Panc1 (cell line): ENCODE results near the gene RASAL1. TPM values are rescaled to one million over a fixed set of nuclear protein-coding genes. Genes with fewer than 3 reads are reported as not detected.

Experiments
- ATAC-seq: fragments of 200-7000 bp; cut with Tn5 transposase; 2 replicates; pipeline ENCODE4 v1.9.1; 2020; ENCODE audit warnings: mild to moderate bottlenecking, moderate library complexity
- BruUV-seq: library from RNA; stranded (reverse); fragments of 400-500 nt; replicated peaks from 2 replicates; lab custom pipeline; 2021; lab: Mats Ljungman, UMichigan
- CTCF ChIA-PET: fragments of 300-600 bp; sonication (Branson Sonifier 250); formaldehyde crosslinking; loops from one replicate; lab custom pipeline; 2022; ENCODE audit warnings: antibody characterized with exemption; lab: Charles Lee
- POLR2A ChIA-PET: fragments of 300-600 bp; sonication (Branson Sonifier 250); formaldehyde crosslinking; loops from one replicate; lab custom pipeline; 2022; ENCODE audit warnings: antibody characterized with exemption; lab: Charles Lee
- DNase-seq: peaks from one replicate; pipeline ENCODE4 v3.0.0-alpha.2; 2010; ENCODE audit warnings: low read depth, low spot score
- H3K27ac ChIP-seq: 2 replicates; pipeline ENCODE4 v1.5.1; 2011; ENCODE audit warnings: mild to moderate bottlenecking, low read length, inconsistent platforms
- H3K27me3 ChIP-seq: fragments of 200-500 bp; sonication (Bioruptor generic); 2 replicates; pipeline ENCODE4 v1.6.0; 2014; ENCODE audit warnings: low read length, inconsistent platforms; ENCODE audit not compliant: control insufficient read depth, insufficient read depth
- H3K36me3 ChIP-seq: fragments of 200-500 bp; sonication (Bioruptor generic); 2 replicates; pipeline ENCODE4 v1.5.1; 2014; ENCODE audit warnings: inconsistent platforms, mild to moderate bottlenecking, low read length, moderate library complexity; ENCODE audit not compliant: control insufficient read depth, insufficient read depth
- H3K4me1 ChIP-seq: 2 replicates; pipeline ENCODE4 v1.5.1; 2011; ENCODE audit warnings: inconsistent platforms, mild to moderate bottlenecking, low read length, moderate library complexity; ENCODE audit not compliant: control insufficient read depth, insufficient read depth
- H3K4me3 ChIP-seq, 2 experiments: 2 replicates each; pipeline ENCODE4 v1.5.1; 2011 to 2012; ENCODE audit warnings: low read depth in 2 of 2, low read length in 2 of 2, mild to moderate bottlenecking in 2 of 2, inconsistent platforms in 1 of 2, moderate library complexity in 1 of 2
- H3K9me3 ChIP-seq: fragments of 200-500 bp; sonication (Bioruptor generic); 2 replicates; pipeline ENCODE4 v1.5.1; 2014; ENCODE audit warnings: low read depth, mild to moderate bottlenecking, inconsistent platforms, low read length, moderate library complexity; ENCODE audit not compliant: control insufficient read depth, insufficient read depth
- CTCF ChIP-seq: fragments of 450-650 bp; IDR thresholded peaks from 2 replicates; pipeline ENCODE4 v1.5.1; 2017; ENCODE audit warnings: mild to moderate bottlenecking
- POLR2AphosphoS5 ChIP-seq: IDR thresholded peaks from 2 replicates; pipeline ENCODE4 v1.6.1; 2012; ENCODE audit warnings: mild to moderate bottlenecking, low read depth, low read length, moderate library complexity
- REST ChIP-seq, 2 experiments: IDR thresholded peaks; 2 replicates each; pipeline ENCODE4 v1.6.1; 2011 to 2012; ENCODE audit warnings: low read depth in 2 of 2, control low read depth in 1 of 2, low read length in 1 of 2, mild to moderate bottlenecking in 1 of 2, moderate library complexity in 1 of 2; ENCODE audit not compliant: insufficient read depth in 1 of 2
- SIN3A ChIP-seq: IDR thresholded peaks from 2 replicates; pipeline ENCODE4 v1.6.1; 2012; ENCODE audit warnings: low read depth, mild to moderate bottlenecking, low read length, moderate library complexity, borderline replicate concordance; ENCODE audit not compliant: insufficient read depth
- TCF7L2 ChIP-seq: IDR thresholded peaks from 2 replicates; pipeline ENCODE4 v1.6.1; 2011; ENCODE audit warnings: mild to moderate bottlenecking, low read depth, low read length, inconsistent platforms
- in situ Hi-C: cut with HindIII; loops from 2 replicates; pipeline ENCODE4 v1.10.0; 2016; ENCODE audit warnings: low sequenced_read_pairs, low pct_unique_long_range_greater_than_20kb
- intact Hi-C: fragments of 100-400 bp; cut with micrococcal nuclease; formaldehyde crosslinking; loops from one replicate; pipeline ENCODE4 v1.10.0; 2022; ENCODE audit not compliant: unreplicated experiment
- total RNA-seq: library from RNA; stranded (reverse); gene quantifications from one replicate; pipeline ENCODE4 v1.2.1, GENCODE V29; 2021; ENCODE audit not compliant: unreplicated experiment

RASAL1 gene
- total RNA-seq, 1 experiment from 2014 or later: 0.28 TPM

GRCh38 chr12:113167868-113168267, 32.3 kb upstream of the RASAL1 start:
- BruUV-seq: no TSS peak
- H3K36me3 ChIP-seq: peaks cover 7% of the 10 kb centered on the region
- ChIA-PET CTCF (no interaction called here), POLR2A (no interaction called here)
- in situ Hi-C loops: loop anchor here (25.0 kb wide), 1 partner anchor 106 kb away; the partner anchor contains the start of gene DTX1
- H3K4me3 ChIP-seq: no peak overlapping the region
- no peak overlapping the region for H3K27ac ChIP-seq
- H3K9me3 ChIP-seq: no peaks in the 10 kb centered on the region
- TF ChIP-seq SIN3A: no peak
- TF ChIP-seq POLR2AphosphoS5: no peak
- no peak for TF ChIP-seq CTCF
- no peak for TF ChIP-seq REST (IDR thresholded peaks at IDR 0.05; ENCODE audit: insufficient read depth in 1 of 2, low read depth in 2 of 2, low read length in 1 of 2)
- TF ChIP-seq TCF7L2: no peak
- DNase-seq (no peak), ATAC-seq (no peak)
- intact Hi-C loops: no loop called here
- no peaks in the 10 kb centered on the region for H3K4me1 ChIP-seq
- H3K27me3 ChIP-seq: no peaks in the 10 kb centered on the region

GRCh38 chr12:113165521-113166450, 30.2 kb upstream of the RASAL1 start:
- DNase-seq: no peak
- Histone ChIP-seq H3K27ac (no peak overlapping the region), H3K27me3 (no peaks in the 10 kb centered on the region), H3K9me3 (no peaks in the 10 kb centered on the region), H3K36me3 (peaks cover 2% of the 10 kb centered on the region; the same call in 1 of the 2 replicates), H3K4me3 (no peak overlapping the region), H3K4me1 (no peaks in the 10 kb centered on the region)
- intact Hi-C loops (no loop called here), in situ Hi-C loops (loop anchor here (25.0 kb wide), 1 partner anchor 103 kb away; the partner anchor contains the start of gene DTX1)
- CTCF ChIA-PET: no interaction called here
- no TSS peak for BruUV-seq
- ATAC-seq: no peak
- POLR2A ChIA-PET: no interaction called here
- TF ChIP-seq SIN3A (no peak), REST (IDR thresholded peaks at IDR 0.05; ENCODE audit: insufficient read depth in 1 of 2, low read depth in 2 of 2, low read length in 1 of 2) (no peak), POLR2AphosphoS5 (no peak), TCF7L2 (no peak), CTCF (no peak)
